SK-N-SH treated with all-trans-retinoic acid at 6 μM for 48 hours (cell line): ENCODE measurements around the gene REXO1.

Source experiments
- ATAC-seq: fragments of 200-7000 bp; cut with Tn5 transposase; 3 replicates; pipeline ENCODE4 v1.9.1; 2020; ENCODE audit warnings: mild to moderate bottlenecking, moderate library complexity
- ARNTL ChIP-seq: fragments of 450-650 bp; formaldehyde crosslinking; IDR thresholded peaks from 2 replicates; pipeline ENCODE4 v1.5.0; 2020; ENCODE audit warnings: low read depth, mild to moderate bottlenecking, moderate library complexity, borderline replicate concordance
- BACH2 ChIP-seq: fragments of 250-450 bp; sonication (Bioruptor Pico); IDR thresholded peaks from 2 replicates; pipeline ENCODE4 v1.9.0; 2021; ENCODE audit warnings: mild to moderate bottlenecking, borderline replicate concordance
- CREB5 ChIP-seq: fragments of 250-450 bp; sonication (Bioruptor Pico); IDR thresholded peaks from 2 replicates; pipeline ENCODE4 v1.5.1; 2020; ENCODE audit warnings: low read depth, mild to moderate bottlenecking, moderate library complexity
- CSDC2 ChIP-seq: fragments of 250-450 bp; sonication (Bioruptor Pico); IDR thresholded peaks from 2 replicates; pipeline ENCODE4 v1.5.0; 2020; ENCODE audit warnings: mild to moderate bottlenecking, moderate library complexity
- CSRNP3 ChIP-seq: fragments of 250-450 bp; sonication (Bioruptor Pico); IDR thresholded peaks from 2 replicates; pipeline ENCODE4 v1.5.1; 2021; ENCODE audit warnings: mild to moderate bottlenecking, moderate library complexity
- ESRRG ChIP-seq: fragments of 250-450 bp; sonication (Bioruptor Pico); IDR thresholded peaks from 2 replicates; pipeline ENCODE4 v1.6.1; 2021; ENCODE audit warnings: mild to moderate bottlenecking
- GLIS3 ChIP-seq: fragments of 250-450 bp; sonication (Bioruptor Pico); IDR thresholded peaks from 2 replicates; pipeline ENCODE4 v1.5.0; 2020; ENCODE audit warnings: mild to moderate bottlenecking, moderate library complexity
- ISL1 ChIP-seq: fragments of 250-450 bp; sonication (Bioruptor Pico); IDR thresholded peaks from 2 replicates; pipeline ENCODE4 v2.1.2; 2022; ENCODE audit warnings: mild to moderate bottlenecking, moderate library complexity
- OSR1 ChIP-seq: fragments of 250-450 bp; sonication (Bioruptor Pico); IDR thresholded peaks from 2 replicates; pipeline ENCODE4 v1.8.0; 2022; ENCODE audit warnings: moderate library complexity, mild to moderate bottlenecking, inconsistent platforms
- PATZ1 ChIP-seq: fragments of 250-450 bp; sonication (Bioruptor Pico); IDR thresholded peaks from 2 replicates; pipeline ENCODE4 v1.8.0; 2020; ENCODE audit warnings: mild to moderate bottlenecking, moderate library complexity, borderline replicate concordance
- POU6F1 ChIP-seq: fragments of 250-450 bp; sonication (Bioruptor Pico); IDR thresholded peaks from 2 replicates; pipeline ENCODE4 v1.8.0; 2021; ENCODE audit warnings: low read depth, mild to moderate bottlenecking, moderate library complexity, borderline replicate concordance
- PPARA ChIP-seq: fragments of 250-450 bp; sonication (Bioruptor Pico); IDR thresholded peaks from 2 replicates; pipeline ENCODE4 v1.5.0; 2020; ENCODE audit warnings: mild to moderate bottlenecking, borderline replicate concordance
- RARB ChIP-seq: fragments of 250-450 bp; sonication (Bioruptor Pico); IDR thresholded peaks from 2 replicates; pipeline ENCODE4 v1.8.0; 2021; ENCODE audit warnings: mild to moderate bottlenecking, moderate library complexity
- TCF4 ChIP-seq: fragments of 250-450 bp; sonication (Bioruptor Pico); IDR thresholded peaks from 2 replicates; pipeline ENCODE4 v1.8.0; 2021; ENCODE audit warnings: mild to moderate bottlenecking, moderate library complexity, borderline replicate concordance
- TOX ChIP-seq: fragments of 250-450 bp; sonication (Bioruptor Pico); IDR thresholded peaks from 2 replicates; pipeline ENCODE4 v1.8.0; 2021; ENCODE audit warnings: mild to moderate bottlenecking, moderate library complexity, borderline replicate concordance
- TSHZ2 ChIP-seq: fragments of 250-450 bp; sonication (Bioruptor Pico); IDR thresholded peaks from 2 replicates; pipeline ENCODE4 v1.5.0; 2020; ENCODE audit warnings: mild to moderate bottlenecking, moderate library complexity
- ZC3H10 ChIP-seq: fragments of 250-450 bp; sonication (Bioruptor Pico); IDR thresholded peaks from 2 replicates; pipeline ENCODE4 v1.5.1; 2021; ENCODE audit warnings: mild to moderate bottlenecking, moderate library complexity
- ZFP3 ChIP-seq: fragments of 250-450 bp; sonication (Bioruptor Pico); IDR thresholded peaks from 2 replicates; pipeline ENCODE4 v1.5.0; 2020; ENCODE audit warnings: mild to moderate bottlenecking, moderate library complexity
- ZFP30 ChIP-seq: fragments of 450-650 bp; formaldehyde crosslinking; IDR thresholded peaks from 2 replicates; pipeline ENCODE4 v1.5.0; 2022; ENCODE audit warnings: mild to moderate bottlenecking, moderate library complexity
- ZNF70 ChIP-seq: fragments of 450-650 bp; formaldehyde crosslinking; IDR thresholded peaks from 2 replicates; pipeline ENCODE4 v1.5.0; 2020; ENCODE audit warnings: mild to moderate bottlenecking, moderate library complexity
- ZNF8 ChIP-seq: fragments of 450-650 bp; formaldehyde crosslinking; IDR thresholded peaks from 2 replicates; pipeline ENCODE4 v1.5.0; 2020; ENCODE audit warnings: mild to moderate bottlenecking, moderate library complexity

The REXO1 gene

GRCh38 chr19:1846517-1847204 is 1.6 kb downstream of the REXO1 start:
- TF ChIP-seq ISL1 (CRISPR knock-in tag) (no peak), CREB5 (CRISPR knock-in tag) (no peak), ZNF8 (no peak), POU6F1 (CRISPR knock-in tag) (no peak), CSDC2 (CRISPR knock-in tag) (no peak), PPARA (no peak), ZFP30 (CRISPR knock-in tag) (no peak), OSR1 (no peak), TSHZ2 (CRISPR knock-in tag) (no peak), BACH2 (CRISPR knock-in tag) (no peak), ZC3H10 (CRISPR knock-in tag) (no peak), RARB (no peak), ZFP3 (CRISPR knock-in tag) (no peak), ESRRG (CRISPR knock-in tag) (no peak)
- ATAC-seq = no peak

GRCh38 chr19:1845642-1846041 is 2.6 kb downstream of the REXO1 start:
- no peak for TF ChIP-seq TSHZ2 (CRISPR knock-in tag)
- no peak for TF ChIP-seq GLIS3 (CRISPR knock-in tag)
- no peak for TF ChIP-seq ISL1 (CRISPR knock-in tag)
- TF ChIP-seq TOX = no peak
- no peak for TF ChIP-seq PPARA
- no peak for TF ChIP-seq BACH2 (CRISPR knock-in tag)
- TF ChIP-seq PATZ1 (CRISPR knock-in tag) = no peak
- TF ChIP-seq ZNF70 = no peak
- no peak for TF ChIP-seq TCF4 (CRISPR knock-in tag)
- no peak for TF ChIP-seq ZNF8
- no peak for TF ChIP-seq RARB
- TF ChIP-seq ARNTL (CRISPR knock-in tag) = no peak
- no peak for TF ChIP-seq CSRNP3 (CRISPR knock-in tag)
- TF ChIP-seq ZFP3 (CRISPR knock-in tag) = no peak
- no peak for TF ChIP-seq ZC3H10 (CRISPR knock-in tag)
- TF ChIP-seq CSDC2 (CRISPR knock-in tag) = no peak
- ATAC-seq = no peak
